Adipocyte (in vitro differentiated cells): ENCODE measurements around the gene PDLIM1.

Experiments
- DNase-seq: peaks from one replicate; pipeline ENCODE4 v3.0.0-alpha.2; 2015; ENCODE audit warnings: low read depth
- H3K27me3 ChIP-seq: replicated peaks from 2 replicates; pipeline ENCODE4 v1.7.0; 2013; ENCODE audit warnings: mild to moderate bottlenecking, low read length, moderate library complexity; ENCODE audit not compliant: control insufficient read depth, insufficient read depth
- H3K36me3 ChIP-seq: 2 replicates; pipeline ENCODE4 v1.7.0; 2013; ENCODE audit warnings: low read length, mild to moderate bottlenecking, moderate library complexity; ENCODE audit not compliant: control insufficient read depth, insufficient read depth, severe bottlenecking
- H3K4me1 ChIP-seq: 2 replicates; pipeline ENCODE4 v1.7.0; 2013; ENCODE audit warnings: mild to moderate bottlenecking, low read length, moderate library complexity; ENCODE audit not compliant: control insufficient read depth, insufficient read depth
- H3K4me3 ChIP-seq: 2 replicates; pipeline ENCODE4 v1.7.0; 2013; ENCODE audit warnings: mild to moderate bottlenecking, low read length, moderate library complexity
- H3K9ac ChIP-seq: 2 replicates; pipeline ENCODE4 v1.7.0; 2013; ENCODE audit warnings: mild to moderate bottlenecking, low read length, moderate library complexity
- H3K9me3 ChIP-seq: 2 replicates; pipeline ENCODE4 v1.7.0; 2013; ENCODE audit warnings: mild to moderate bottlenecking, low read length, moderate library complexity; ENCODE audit not compliant: control insufficient read depth

The PDLIM1 gene

GRCh38 chr10:95273393-95274312, 17.1 kb downstream of the PDLIM1 start:
- Histone ChIP-seq H3K4me3 (peak overlapping the region; percentile 65), H3K36me3 (peaks cover 6% of the 10 kb centered on the region), H3K9ac (peak overlapping the region; percentile 66), H3K9me3 (no peaks in the 10 kb centered on the region), H3K4me1 (peaks cover 50% of the 10 kb centered on the region), H3K27me3 (no peaks in the 10 kb centered on the region)
- DNase-seq, result peak; percentile 82

GRCh38 chr10:95268438-95268837, 22.4 kb downstream of the PDLIM1 start:
- DNase-seq, result no peak

GRCh38 chr10:95267251-95267650, 23.6 kb downstream of the PDLIM1 start:
- Histone ChIP-seq H3K9me3 (no peaks in the 10 kb centered on the region), H3K36me3 (peaks cover 19% of the 10 kb centered on the region), H3K4me3 (no peak overlapping the region), H3K4me1 (peaks cover 13% of the 10 kb centered on the region), H3K9ac (no peak overlapping the region), H3K27me3 (no peaks in the 10 kb centered on the region)
- no peak for DNase-seq

More at GRCh38 chr10:95268438-95268837, 22.4 kb downstream of the PDLIM1 start:
- Histone ChIP-seq H3K4me1 (peaks cover 18% of the 10 kb centered on the region), H3K36me3 (peaks cover 15% of the 10 kb centered on the region), H3K27me3 (no peaks in the 10 kb centered on the region), H3K4me3 (no peak overlapping the region), H3K9ac (peak overlapping the region; percentile 5), H3K9me3 (no peaks in the 10 kb centered on the region)

GRCh38 chr10:95266674-95267095, 24.1 kb downstream of the PDLIM1 start:
- no peaks in the 10 kb centered on the region for H3K9me3 ChIP-seq
- H3K36me3 ChIP-seq, result peaks cover 19% of the 10 kb centered on the region
- DNase-seq, result peak; percentile 70
- no peak overlapping the region for H3K4me3 ChIP-seq
- H3K9ac ChIP-seq, result no peak overlapping the region
- peaks cover 13% of the 10 kb centered on the region for H3K4me1 ChIP-seq
- no peaks in the 10 kb centered on the region for H3K27me3 ChIP-seq

- DNase-seq, result no peak
- H3K36me3 ChIP-seq, result peaks cover 19% of the 10 kb centered on the region
- H3K4me1 ChIP-seq, result peaks cover 24% of the 10 kb centered on the region
- H3K9ac ChIP-seq, result no peak overlapping the region
- no peaks in the 10 kb centered on the region for H3K27me3 ChIP-seq
- no peaks in the 10 kb centered on the region for H3K9me3 ChIP-seq
- no peak overlapping the region for H3K4me3 ChIP-seq
Measured at GRCh38 chr10:95265572-95265971, 25.2 kb downstream of the PDLIM1 start.

- DNase-seq, result no peak
- no peaks in the 10 kb centered on the region for H3K9me3 ChIP-seq
- H3K4me1 ChIP-seq, result peaks cover 29% of the 10 kb centered on the region
- no peaks in the 10 kb centered on the region for H3K27me3 ChIP-seq
- peaks cover 18% of the 10 kb centered on the region for H3K36me3 ChIP-seq
- H3K9ac ChIP-seq, result no peak overlapping the region
- no peak overlapping the region for H3K4me3 ChIP-seq
Measured at GRCh38 chr10:95264227-95265051, 26.4 kb downstream of the PDLIM1 start.

GRCh38 chr10:95263864-95264226, 27.0 kb downstream of the PDLIM1 start:
- DNase-seq, result no peak
- Histone ChIP-seq H3K27me3 (no peaks in the 10 kb centered on the region), H3K36me3 (peaks cover 19% of the 10 kb centered on the region), H3K4me1 (peaks cover 27% of the 10 kb centered on the region), H3K4me3 (no peak overlapping the region), H3K9ac (no peak overlapping the region), H3K9me3 (no peaks in the 10 kb centered on the region)

GRCh38 chr10:95262763-95263518, 27.9 kb downstream of the PDLIM1 start:
- no peaks in the 10 kb centered on the region for H3K27me3 ChIP-seq
- H3K9me3 ChIP-seq, result no peaks in the 10 kb centered on the region
- H3K9ac ChIP-seq, result no peak overlapping the region
- no peak overlapping the region for H3K4me3 ChIP-seq
- peaks cover 18% of the 10 kb centered on the region for H3K4me1 ChIP-seq
- DNase-seq, result no peak
- H3K36me3 ChIP-seq, result peaks cover 19% of the 10 kb centered on the region

- H3K4me1 ChIP-seq, result peaks cover 16% of the 10 kb centered on the region
- no peak overlapping the region for H3K9ac ChIP-seq
- H3K4me3 ChIP-seq, result no peak overlapping the region
- no peaks in the 10 kb centered on the region for H3K9me3 ChIP-seq
- H3K27me3 ChIP-seq, result no peaks in the 10 kb centered on the region
- peaks cover 28% of the 10 kb centered on the region for H3K36me3 ChIP-seq
- DNase-seq, result no peak
Measured at GRCh38 chr10:95261926-95262325, 28.9 kb downstream of the PDLIM1 start.

- Histone ChIP-seq H3K4me3 (no peak overlapping the region), H3K36me3 (peaks cover 33% of the 10 kb centered on the region), H3K9me3 (no peaks in the 10 kb centered on the region), H3K4me1 (peaks cover 16% of the 10 kb centered on the region), H3K27me3 (no peaks in the 10 kb centered on the region), H3K9ac (peak overlapping the region; percentile 45)
- peak; percentile 30 for DNase-seq
Measured at GRCh38 chr10:95260909-95261552, 29.8 kb downstream of the PDLIM1 start.
